ENCODE results near the gene ARHGAP18.
"Not testable (repeated sequence)": the region's sequence is repeated elsewhere in the genome, so short reads cannot be mapped to it uniquely, and the experiment has no call there.

Gene ARHGAP18

GRCh38 chr6:129570929-129571328 lies 139.0 kb downstream of the ARHGAP18 start:
- H3K4me3 ChIP-seq (ENCODE audit: low read length); H3K9ac ChIP-seq (ENCODE audit: low read depth, low read length); H3K27me3 ChIP-seq (ENCODE audit: control insufficient read depth, insufficient read depth, low read length); H3K4me1 ChIP-seq (ENCODE audit: control insufficient read depth, insufficient read depth, low read length); H3K4me2 ChIP-seq (ENCODE audit: low read length); H3K9me3 ChIP-seq (replicated peaks; ENCODE audit: low read length): not testable (repeated sequence)
- peaks cover 23% of the 10 kb centered on the region for H3K36me3 ChIP-seq (ENCODE audit: insufficient read depth, low read length)

- Histone ChIP-seq H3K4me2 (ENCODE audit: low read length) (no peak overlapping the region), H3K27me3 (ENCODE audit: control insufficient read depth, insufficient read depth, low read length) (no peaks in the 10 kb centered on the region), H3K9ac (ENCODE audit: low read depth, low read length) (no peak overlapping the region), H3K4me1 (ENCODE audit: control insufficient read depth, insufficient read depth, low read length) (no peaks in the 10 kb centered on the region), H3K36me3 (ENCODE audit: insufficient read depth, low read length) (peaks cover 17% of the 10 kb centered on the region), H3K4me3 (ENCODE audit: low read length) (no peak overlapping the region), H3K9me3 (replicated peaks; ENCODE audit: low read length) (no peaks in the 10 kb centered on the region)
Measured at GRCh38 chr6:129568015-129568414, 142.0 kb downstream of the ARHGAP18 start.

- Histone ChIP-seq H3K9ac (ENCODE audit: low read depth, low read length) (no peak overlapping the region), H3K27me3 (ENCODE audit: control insufficient read depth, insufficient read depth, low read length) (no peaks in the 10 kb centered on the region), H3K9me3 (replicated peaks; ENCODE audit: low read length) (no peaks in the 10 kb centered on the region), H3K4me3 (ENCODE audit: low read length) (no peak overlapping the region), H3K4me1 (ENCODE audit: control insufficient read depth, insufficient read depth, low read length) (no peaks in the 10 kb centered on the region), H3K4me2 (ENCODE audit: low read length) (no peak overlapping the region), H3K36me3 (ENCODE audit: insufficient read depth, low read length) (peaks cover 19% of the 10 kb centered on the region)
Measured at GRCh38 chr6:129567374-129567773, 142.6 kb downstream of the ARHGAP18 start.

- no peaks in the 10 kb centered on the region for H3K4me1 ChIP-seq (ENCODE audit: control insufficient read depth, insufficient read depth, low read length)
- H3K27me3 ChIP-seq (ENCODE audit: control insufficient read depth, insufficient read depth, low read length) = no peaks in the 10 kb centered on the region
- H3K4me3 ChIP-seq (ENCODE audit: low read length) = no peak overlapping the region
- H3K4me2 ChIP-seq (ENCODE audit: low read length) = no peak overlapping the region
- H3K9ac ChIP-seq (ENCODE audit: low read depth, low read length) = no peak overlapping the region
- no peaks in the 10 kb centered on the region for H3K9me3 ChIP-seq (replicated peaks; ENCODE audit: low read length)
- peaks cover 20% of the 10 kb centered on the region for H3K36me3 ChIP-seq (ENCODE audit: insufficient read depth, low read length)
Measured at GRCh38 chr6:129565811-129566210, 144.2 kb downstream of the ARHGAP18 start.

GRCh38 chr6:129565366-129565765 lies 144.6 kb downstream of the ARHGAP18 start:
- H3K36me3 ChIP-seq (ENCODE audit: insufficient read depth, low read length) = peaks cover 20% of the 10 kb centered on the region
- H3K4me2 ChIP-seq (ENCODE audit: low read length) = no peak overlapping the region
- H3K4me1 ChIP-seq (ENCODE audit: control insufficient read depth, insufficient read depth, low read length) = no peaks in the 10 kb centered on the region
- no peak overlapping the region for H3K9ac ChIP-seq (ENCODE audit: low read depth, low read length)
- no peak overlapping the region for H3K4me3 ChIP-seq (ENCODE audit: low read length)
- H3K27me3 ChIP-seq (ENCODE audit: control insufficient read depth, insufficient read depth, low read length) = no peaks in the 10 kb centered on the region
- no peaks in the 10 kb centered on the region for H3K9me3 ChIP-seq (replicated peaks; ENCODE audit: low read length)

GRCh38 chr6:129558248-129558647 lies 151.7 kb downstream of the ARHGAP18 start:
- Histone ChIP-seq H3K4me2 (ENCODE audit: low read length) (no peak overlapping the region), H3K9ac (ENCODE audit: low read depth, low read length) (no peak overlapping the region), H3K4me1 (ENCODE audit: control insufficient read depth, insufficient read depth, low read length) (no peaks in the 10 kb centered on the region), H3K27me3 (ENCODE audit: control insufficient read depth, insufficient read depth, low read length) (no peaks in the 10 kb centered on the region), H3K36me3 (ENCODE audit: insufficient read depth, low read length) (peaks cover 38% of the 10 kb centered on the region), H3K9me3 (replicated peaks; ENCODE audit: low read length) (no peaks in the 10 kb centered on the region), H3K4me3 (ENCODE audit: low read length) (no peak overlapping the region)

- Histone ChIP-seq H3K4me2 (ENCODE audit: low read length) (no peak overlapping the region), H3K4me3 (ENCODE audit: low read length) (no peak overlapping the region), H3K9me3 (replicated peaks; ENCODE audit: low read length) (no peaks in the 10 kb centered on the region), H3K36me3 (ENCODE audit: insufficient read depth, low read length) (peaks cover 35% of the 10 kb centered on the region), H3K4me1 (ENCODE audit: control insufficient read depth, insufficient read depth, low read length) (no peaks in the 10 kb centered on the region), H3K27me3 (ENCODE audit: control insufficient read depth, insufficient read depth, low read length) (no peaks in the 10 kb centered on the region), H3K9ac (ENCODE audit: low read depth, low read length) (no peak overlapping the region)
Measured at GRCh38 chr6:129555206-129555832, 154.7 kb downstream of the ARHGAP18 start.

GRCh38 chr6:129552413-129552812 lies 157.6 kb downstream of the ARHGAP18 start:
- H3K9ac ChIP-seq (ENCODE audit: low read depth, low read length) = no peak overlapping the region

GRCh38 chr6:129551486-129551885 lies 158.5 kb downstream of the ARHGAP18 start:
- H3K9me3 ChIP-seq (replicated peaks; ENCODE audit: low read length) = no peaks in the 10 kb centered on the region
- H3K9ac ChIP-seq (ENCODE audit: low read depth, low read length) = no peak overlapping the region
- no peak overlapping the region for H3K4me2 ChIP-seq (ENCODE audit: low read length)
- peaks cover 46% of the 10 kb centered on the region for H3K36me3 ChIP-seq (ENCODE audit: insufficient read depth, low read length)
- H3K27me3 ChIP-seq (ENCODE audit: control insufficient read depth, insufficient read depth, low read length) = no peaks in the 10 kb centered on the region
- no peaks in the 10 kb centered on the region for H3K4me1 ChIP-seq (ENCODE audit: control insufficient read depth, insufficient read depth, low read length)
- no peak overlapping the region for H3K4me3 ChIP-seq (ENCODE audit: low read length)

More at GRCh38 chr6:129552413-129552812, 157.6 kb downstream of the ARHGAP18 start:
- H3K4me2 ChIP-seq (ENCODE audit: low read length) = no peak overlapping the region
- no peaks in the 10 kb centered on the region for H3K9me3 ChIP-seq (replicated peaks; ENCODE audit: low read length)
- no peaks in the 10 kb centered on the region for H3K27me3 ChIP-seq (ENCODE audit: control insufficient read depth, insufficient read depth, low read length)
- peaks cover 49% of the 10 kb centered on the region for H3K36me3 ChIP-seq (ENCODE audit: insufficient read depth, low read length)
- H3K4me1 ChIP-seq (ENCODE audit: control insufficient read depth, insufficient read depth, low read length) = no peaks in the 10 kb centered on the region
- H3K4me3 ChIP-seq (ENCODE audit: low read length) = no peak overlapping the region

- Histone ChIP-seq H3K36me3 (ENCODE audit: insufficient read depth, low read length) (peaks cover 47% of the 10 kb centered on the region), H3K9ac (ENCODE audit: low read depth, low read length) (no peak overlapping the region), H3K4me2 (ENCODE audit: low read length) (no peak overlapping the region), H3K27me3 (ENCODE audit: control insufficient read depth, insufficient read depth, low read length) (no peaks in the 10 kb centered on the region), H3K9me3 (replicated peaks; ENCODE audit: low read length) (no peaks in the 10 kb centered on the region), H3K4me1 (ENCODE audit: control insufficient read depth, insufficient read depth, low read length) (no peaks in the 10 kb centered on the region), H3K4me3 (ENCODE audit: low read length) (no peak overlapping the region)
Measured at GRCh38 chr6:129546702-129547101, 163.3 kb downstream of the ARHGAP18 start.

- no peaks in the 10 kb centered on the region for H3K9me3 ChIP-seq (replicated peaks; ENCODE audit: low read length)
- no peaks in the 10 kb centered on the region for H3K27me3 ChIP-seq (ENCODE audit: control insufficient read depth, insufficient read depth, low read length)
- H3K4me3 ChIP-seq (ENCODE audit: low read length) = no peak overlapping the region
- H3K4me1 ChIP-seq (ENCODE audit: control insufficient read depth, insufficient read depth, low read length) = no peaks in the 10 kb centered on the region
- no peak overlapping the region for H3K4me2 ChIP-seq (ENCODE audit: low read length)
- H3K36me3 ChIP-seq (ENCODE audit: insufficient read depth, low read length) = peaks cover 49% of the 10 kb centered on the region
- H3K9ac ChIP-seq (ENCODE audit: low read depth, low read length) = no peak overlapping the region
Measured at GRCh38 chr6:129544892-129545612, 164.9 kb downstream of the ARHGAP18 start.

GRCh38 chr6:129543981-129544380 lies 166.0 kb downstream of the ARHGAP18 start:
- H3K9ac ChIP-seq (ENCODE audit: low read depth, low read length) = no peak overlapping the region
- H3K4me3 ChIP-seq (ENCODE audit: low read length) = no peak overlapping the region
- H3K4me1 ChIP-seq (ENCODE audit: control insufficient read depth, insufficient read depth, low read length) = no peaks in the 10 kb centered on the region
- H3K4me2 ChIP-seq (ENCODE audit: low read length) = no peak overlapping the region
- no peaks in the 10 kb centered on the region for H3K9me3 ChIP-seq (replicated peaks; ENCODE audit: low read length)
- no peaks in the 10 kb centered on the region for H3K27me3 ChIP-seq (ENCODE audit: control insufficient read depth, insufficient read depth, low read length)
- peaks cover 50% of the 10 kb centered on the region for H3K36me3 ChIP-seq (ENCODE audit: insufficient read depth, low read length)
